Left lung (tissue), 10 donors: Measurements from ENCODE around the gene SLC44A3. TPM values are rescaled to one million over a fixed set of nuclear protein-coding genes. Genes with fewer than 3 reads are reported as not detected.
A peak's percentile ranks its signal among the peaks of the same experiment; 100 is the strongest.

ENCODE experiments used
- ATAC-seq: fragments of 200-7000 bp; cut with Tn5 transposase; one replicate; pipeline ENCODE4 v1.9.1; 2020; ENCODE audit warnings: moderate library complexity
- DNase-seq, 4 donors: peaks; one replicate each; pipeline ENCODE4 v3.0.0-alpha.2; 2013 to 2020
- H3K27ac ChIP-seq, 2 donors: fragments of 200-600 bp; sonication (generic) in 1 of 2; one replicate each; pipeline versions ENCODE4 v1.5.0 to v1.8.0; 2020 to 2021
- H3K27me3 ChIP-seq, 2 donors: fragments of 200-600 bp; sonication (generic) in 1 of 2; one replicate each; pipeline versions ENCODE4 v1.5.0 to v1.8.0; 2020 to 2021
- H3K36me3 ChIP-seq, 2 donors: fragments of 200-600 bp; sonication (generic) in 1 of 2; one replicate each; pipeline versions ENCODE4 v1.5.0 to v1.8.0; 2020 to 2021
- H3K4me1 ChIP-seq, 2 donors: fragments of 200-600 bp; one replicate each; pipeline ENCODE4 v1.8.0; 2021
- H3K4me3 ChIP-seq, 2 donors: fragments of 200-600 bp; sonication (generic) in 1 of 2; one replicate each; pipeline versions ENCODE4 v1.5.0 to v1.8.0; 2020 to 2021; ENCODE audit warnings: mild to moderate bottlenecking in 1 of 2
- H3K9me3 ChIP-seq, 2 donors: fragments of 200-600 bp; sonication (generic) in 1 of 2; one replicate each; pipeline versions ENCODE4 v1.5.0 to v1.8.0; 2020 to 2021
- intact Hi-C, 2 donors: fragments of 100-400 bp; cut with DNase I; formaldehyde crosslinking; loops; one replicate each; pipeline versions ENCODE4 v1.11.2 to v1.14.2; 2022
- polyA plus RNA-seq, 6 donors: library from polyadenylated mRNA; unstranded; fragments of 120-200 nt; gene quantifications; one replicate each; pipeline ENCODE4 v1.2.1, GENCODE V29; 2013; ENCODE audit not compliant: insufficient read length in 6 of 6
- total RNA-seq, 2 donors: library from RNA; stranded (reverse); fragmentation: NEBNext Ultra II Directional; extraction: Animal tissue kit (Norgen Biotek cat#: 25700); gene quantifications; one replicate each; pipeline ENCODE4 v1.2.1, GENCODE V29; 2021
- TF ChIP-seq, protein P1 (sequence below), 2 donors: fragments of 200-600 bp; sonication (generic) in 1 of 2; IDR thresholded peaks; one replicate each; pipeline versions ENCODE4 v1.5.0 to v1.8.0; 2021; ENCODE audit warnings: antibody characterized with exemption in 2 of 2
- donor health status: DM: no; HTN: yes; CAD: no.
- donor health status: DM: no; HTN: no; CAD: no.

The SLC44A3 gene
- total and polyA plus RNA-seq, 8 donors: 14.1 to 49.9 (median 37.6) TPM

DNA sequence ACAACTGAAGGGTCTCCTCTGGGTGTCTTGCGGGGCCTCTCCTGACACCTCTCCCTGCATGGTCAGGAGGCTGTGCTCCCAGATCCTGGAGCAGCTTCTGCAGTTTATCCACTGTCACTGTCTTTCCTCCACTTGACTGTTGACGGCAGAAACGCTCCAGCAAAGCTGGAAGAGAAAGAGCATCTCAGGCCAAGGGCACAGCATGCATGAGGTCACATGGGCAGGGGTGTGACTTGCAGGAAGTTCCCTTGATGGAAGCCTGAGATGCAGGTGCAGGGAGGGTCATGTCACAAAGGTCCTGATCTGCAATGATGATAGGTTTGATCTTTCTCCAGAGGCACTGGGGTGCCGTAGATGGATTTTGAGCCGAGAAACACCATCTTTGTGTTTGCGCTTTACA lies 23.3 kb downstream of the SLC44A3 start:
- TF ChIP-seq, protein P1, sequence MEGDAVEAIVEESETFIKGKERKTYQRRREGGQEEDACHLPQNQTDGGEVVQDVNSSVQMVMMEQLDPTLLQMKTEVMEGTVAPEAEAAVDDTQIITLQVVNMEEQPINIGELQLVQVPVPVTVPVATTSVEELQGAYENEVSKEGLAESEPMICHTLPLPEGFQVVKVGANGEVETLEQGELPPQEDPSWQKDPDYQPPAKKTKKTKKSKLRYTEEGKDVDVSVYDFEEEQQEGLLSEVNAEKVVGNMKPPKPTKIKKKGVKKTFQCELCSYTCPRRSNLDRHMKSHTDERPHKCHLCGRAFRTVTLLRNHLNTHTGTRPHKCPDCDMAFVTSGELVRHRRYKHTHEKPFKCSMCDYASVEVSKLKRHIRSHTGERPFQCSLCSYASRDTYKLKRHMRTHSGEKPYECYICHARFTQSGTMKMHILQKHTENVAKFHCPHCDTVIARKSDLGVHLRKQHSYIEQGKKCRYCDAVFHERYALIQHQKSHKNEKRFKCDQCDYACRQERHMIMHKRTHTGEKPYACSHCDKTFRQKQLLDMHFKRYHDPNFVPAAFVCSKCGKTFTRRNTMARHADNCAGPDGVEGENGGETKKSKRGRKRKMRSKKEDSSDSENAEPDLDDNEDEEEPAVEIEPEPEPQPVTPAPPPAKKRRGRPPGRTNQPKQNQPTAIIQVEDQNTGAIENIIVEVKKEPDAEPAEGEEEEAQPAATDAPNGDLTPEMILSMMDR (IDR thresholded peaks at IDR 0.05): no peak
- DNase-seq (no peak), ATAC-seq (no peak)
- H3K9me3 ChIP-seq: no peaks in the 10 kb centered on the region
- no peaks in the 10 kb centered on the region for H3K36me3 ChIP-seq
- intact Hi-C loops: no loop called here
- no peak overlapping the region for H3K4me3 ChIP-seq
- H3K27ac ChIP-seq: no peak overlapping the region
- no peaks in the 10 kb centered on the region for H3K4me1 ChIP-seq
- no peaks in the 10 kb centered on the region for H3K27me3 ChIP-seq

DNA sequence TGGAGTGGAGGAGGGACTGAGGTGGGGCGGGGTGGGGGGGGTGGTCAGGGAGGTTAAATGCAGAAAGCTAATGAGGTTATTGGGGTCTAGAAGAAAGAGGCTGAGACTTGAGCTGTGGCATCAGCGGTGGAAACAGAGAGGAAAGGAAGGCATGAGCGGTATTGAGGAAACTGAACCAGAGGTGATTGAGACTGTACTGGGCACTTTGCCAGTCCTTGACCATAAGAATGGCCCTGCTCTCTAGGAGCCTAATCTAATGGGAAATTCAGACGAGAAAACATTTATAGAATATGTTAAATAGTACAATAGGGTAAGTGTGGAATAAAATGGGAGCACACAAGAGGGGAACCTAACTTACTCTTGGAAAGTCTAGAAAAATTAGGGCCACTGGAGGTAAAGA lies 23.7 kb downstream of the SLC44A3 start:
- TF ChIP-seq, protein P1 (IDR thresholded peaks at IDR 0.05): no peak
- Histone ChIP-seq H3K4me3 (no peak overlapping the region), H3K9me3 (no peaks in the 10 kb centered on the region), H3K27me3 (no peaks in the 10 kb centered on the region), H3K36me3 (no peaks in the 10 kb centered on the region), H3K4me1 (no peaks in the 10 kb centered on the region), H3K27ac (no peak overlapping the region)
- no peak for ATAC-seq
- intact Hi-C loops: no loop called here
- no peak for DNase-seq

DNA sequence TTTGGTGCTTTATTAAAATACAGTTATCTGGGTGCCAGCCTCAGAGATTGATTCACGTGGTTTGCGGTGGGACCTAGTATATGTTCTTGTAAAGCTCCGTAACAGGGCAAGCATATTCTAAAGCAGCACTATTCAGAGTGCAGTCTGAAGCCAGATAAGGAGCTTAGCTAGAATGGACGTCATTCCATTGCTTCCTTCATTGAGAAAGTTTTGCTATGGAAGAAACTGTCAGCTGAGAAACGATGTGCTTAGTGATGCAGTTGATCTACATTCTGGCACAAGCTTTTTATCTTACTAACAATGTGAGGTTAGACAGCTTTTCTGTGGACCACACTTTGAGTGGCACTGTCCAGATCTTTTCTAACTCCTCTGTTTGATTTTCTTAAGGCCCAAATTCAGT lies 26.2 kb downstream of the SLC44A3 start:
- intact Hi-C loops: no loop called here
- no peak overlapping the region for H3K27ac ChIP-seq
- no peaks in the 10 kb centered on the region for H3K4me1 ChIP-seq
- ATAC-seq: no peak
- H3K9me3 ChIP-seq: no peaks in the 10 kb centered on the region
- no peak overlapping the region for H3K4me3 ChIP-seq
- DNase-seq: no peak
- TF ChIP-seq, protein P1 (IDR thresholded peaks at IDR 0.05): no peak
- no peaks in the 10 kb centered on the region for H3K27me3 ChIP-seq
- H3K36me3 ChIP-seq: no peaks in the 10 kb centered on the region

DNA sequence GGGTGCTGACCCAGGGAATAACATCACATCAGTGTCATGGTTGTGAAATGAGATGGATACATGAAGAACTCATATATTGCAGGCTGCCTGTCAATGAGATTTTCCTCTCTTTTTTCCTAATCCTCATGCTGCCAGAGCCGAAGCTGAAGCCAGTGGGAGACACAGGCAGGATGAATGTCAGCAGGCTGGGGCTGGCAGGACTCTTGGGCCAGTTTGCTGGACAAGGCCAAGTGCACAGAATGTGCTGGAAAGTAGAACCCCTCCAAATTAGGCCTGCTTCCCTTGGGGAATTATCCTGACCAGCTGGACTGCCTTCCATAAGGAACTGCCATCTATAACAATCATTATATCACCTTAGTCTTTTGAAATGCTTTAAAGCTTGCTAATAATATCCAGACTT lies 31.4 kb downstream of the SLC44A3 start:
- intact Hi-C loops: no loop called here
- no peaks in the 10 kb centered on the region for H3K9me3 ChIP-seq
- no peaks in the 10 kb centered on the region for H3K36me3 ChIP-seq
- no peak overlapping the region for H3K27ac ChIP-seq
- no peak for ATAC-seq
- no peaks in the 10 kb centered on the region for H3K27me3 ChIP-seq
- TF ChIP-seq, protein P1 (IDR thresholded peaks at IDR 0.05): no peak
- peaks cover 4 to 14% of the 10 kb centered on the region in 2 donors for H3K4me1 ChIP-seq
- H3K4me3 ChIP-seq: no peak overlapping the region
- no peak for DNase-seq

DNA sequence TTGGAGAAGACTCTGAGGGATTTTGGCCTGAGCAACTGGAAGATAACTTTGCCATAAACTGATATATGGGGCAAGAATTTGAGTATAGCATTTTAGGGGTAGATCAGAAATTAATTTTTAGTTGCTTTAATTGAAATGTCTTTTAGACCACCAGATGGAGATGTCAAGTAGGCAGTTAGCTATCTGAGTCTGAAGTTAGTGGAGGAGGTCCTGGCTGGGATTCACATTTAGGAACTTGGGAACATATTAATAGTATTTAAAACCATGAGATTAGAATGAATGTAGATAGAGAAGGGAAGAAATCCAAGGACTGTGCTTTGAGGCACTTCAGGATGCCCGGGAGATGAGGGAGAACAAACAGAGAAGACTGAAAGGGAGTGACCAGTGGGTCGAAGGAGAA lies 32.6 kb downstream of the SLC44A3 start:
- TF ChIP-seq, protein P1 (IDR thresholded peaks at IDR 0.05): no peak
- H3K36me3 ChIP-seq: no peaks in the 10 kb centered on the region
- ATAC-seq (no peak), DNase-seq (peak in 2 of 4 donors; percentile 23 to 50)
- H3K4me3 ChIP-seq: no peak overlapping the region
- peaks cover 4 to 14% of the 10 kb centered on the region in 2 donors for H3K4me1 ChIP-seq
- no peak overlapping the region for H3K27ac ChIP-seq
- H3K9me3 ChIP-seq: no peaks in the 10 kb centered on the region
- H3K27me3 ChIP-seq: no peaks in the 10 kb centered on the region
- intact Hi-C loops: no loop called here
